Parathyroid adenoma (tissue), 2 donors: ENCODE data around the gene XYLT1.

Experiments used
- H2AFZ ChIP-seq: fragments of 300-600 bp; sonication (generic); one replicate; pipeline ENCODE4 v1.7.0; 2017; ENCODE audit warnings: antibody characterized with exemption, mild to moderate bottlenecking
- H3K27ac ChIP-seq: fragments of 300-600 bp; sonication (generic); one replicate; pipeline ENCODE4 v1.7.0; 2017
- H3K27me3 ChIP-seq: fragments of 300-600 bp; sonication (generic); one replicate; pipeline ENCODE4 v1.7.0; 2017; ENCODE audit warnings: low read length; ENCODE audit not compliant: control insufficient read depth, insufficient read depth
- H3K36me3 ChIP-seq: fragments of 300-600 bp; sonication (generic); one replicate; pipeline ENCODE4 v1.7.0; 2017; ENCODE audit warnings: low read length; ENCODE audit not compliant: control insufficient read depth, insufficient read depth
- H3K4me1 ChIP-seq: fragments of 300-600 bp; sonication (generic); one replicate; pipeline ENCODE4 v1.7.0; 2017; ENCODE audit warnings: control low read depth
- H3K4me2 ChIP-seq: fragments of 300-600 bp; sonication (generic); one replicate; pipeline ENCODE4 v1.7.0; 2017; ENCODE audit warnings: low read length
- H3K4me3 ChIP-seq: fragments of 300-600 bp; sonication (generic); one replicate; pipeline ENCODE4 v1.7.0; 2017; ENCODE audit warnings: low read depth, low read length
- H3K79me2 ChIP-seq: fragments of 300-600 bp; sonication (generic); one replicate; pipeline ENCODE4 v1.7.0; 2017; ENCODE audit warnings: control low read depth
- H3K9ac ChIP-seq: fragments of 300-600 bp; sonication (generic); one replicate; pipeline ENCODE4 v1.7.0; 2017; ENCODE audit warnings: mild to moderate bottlenecking
- H3K9me3 ChIP-seq: fragments of 300-600 bp; sonication (generic); one replicate; pipeline ENCODE4 v1.7.0; 2017; ENCODE audit warnings: low read length; ENCODE audit not compliant: control insufficient read depth
- CTCF ChIP-seq: fragments of 300-600 bp; sonication (generic); IDR thresholded peaks from one replicate; pipeline ENCODE4 v1.7.0; 2017; ENCODE audit warnings: antibody characterized with exemption, mild to moderate bottlenecking
- donor health status: primary hyperparathyroidism.

The XYLT1 gene

GRCh38 chr16:17228708-17229055 is 242.1 kb downstream of the XYLT1 start:
- no peak overlapping the region for H3K4me3 ChIP-seq
- TF ChIP-seq CTCF, result no peak
- no peaks in the 10 kb centered on the region for H3K36me3 ChIP-seq
- no peak overlapping the region for H3K27ac ChIP-seq
- no peaks in the 10 kb centered on the region for H3K9me3 ChIP-seq
- H2AFZ ChIP-seq, result no peak overlapping the region
- no peaks in the 10 kb centered on the region for H3K79me2 ChIP-seq
- H3K9ac ChIP-seq, result no peak overlapping the region
- H3K27me3 ChIP-seq, result no peaks in the 10 kb centered on the region
- peaks cover 3% of the 10 kb centered on the region for H3K4me1 ChIP-seq
- no peak overlapping the region for H3K4me2 ChIP-seq

- Histone ChIP-seq H3K79me2 (no peaks in the 10 kb centered on the region), H3K27me3 (no peaks in the 10 kb centered on the region), H3K9ac (no peak overlapping the region), H3K9me3 (no peaks in the 10 kb centered on the region), H3K4me3 (no peak overlapping the region), H3K27ac (no peak overlapping the region), H3K4me2 (no peak overlapping the region), H3K4me1 (peaks cover 3% of the 10 kb centered on the region), H2AFZ (no peak overlapping the region), H3K36me3 (no peaks in the 10 kb centered on the region)
- no peak for TF ChIP-seq CTCF
Observed at GRCh38 chr16:17228048-17228707, 242.6 kb downstream of the XYLT1 start.

- Histone ChIP-seq H3K4me1 (peaks cover 3% of the 10 kb centered on the region), H3K9me3 (no peaks in the 10 kb centered on the region), H3K79me2 (no peaks in the 10 kb centered on the region), H3K36me3 (no peaks in the 10 kb centered on the region), H3K9ac (no peak overlapping the region), H3K4me3 (no peak overlapping the region), H3K27ac (no peak overlapping the region), H3K4me2 (no peak overlapping the region), H3K27me3 (no peaks in the 10 kb centered on the region), H2AFZ (no peak overlapping the region)
- no peak for TF ChIP-seq CTCF
Observed at GRCh38 chr16:17227278-17227677, 243.5 kb downstream of the XYLT1 start.

GRCh38 chr16:17225541-17225940 is 245.2 kb downstream of the XYLT1 start:
- Histone ChIP-seq H3K36me3 (no peaks in the 10 kb centered on the region), H3K4me2 (no peak overlapping the region), H3K27ac (no peak overlapping the region), H3K27me3 (no peaks in the 10 kb centered on the region), H2AFZ (no peak overlapping the region), H3K4me3 (no peak overlapping the region), H3K79me2 (no peaks in the 10 kb centered on the region), H3K4me1 (peaks cover 3% of the 10 kb centered on the region), H3K9ac (no peak overlapping the region), H3K9me3 (no peaks in the 10 kb centered on the region)
- TF ChIP-seq CTCF, result no peak

GRCh38 chr16:17224879-17225281 is 245.9 kb downstream of the XYLT1 start:
- H3K4me1 ChIP-seq, result peaks cover 3% of the 10 kb centered on the region

More at GRCh38 chr16:17224879-17225281, 245.9 kb downstream of the XYLT1 start:
- no peak for TF ChIP-seq CTCF
- no peak overlapping the region for H3K9ac ChIP-seq
- H3K4me3 ChIP-seq, result no peak overlapping the region
- no peaks in the 10 kb centered on the region for H3K27me3 ChIP-seq
- H2AFZ ChIP-seq, result no peak overlapping the region
- no peaks in the 10 kb centered on the region for H3K9me3 ChIP-seq
- no peaks in the 10 kb centered on the region for H3K36me3 ChIP-seq
- H3K27ac ChIP-seq, result no peak overlapping the region
- no peaks in the 10 kb centered on the region for H3K79me2 ChIP-seq
- no peak overlapping the region for H3K4me2 ChIP-seq
